HG03025 (cell line): ENCODE results near the gene CYP8B1.
A peak's percentile ranks its signal among the peaks of the same experiment; 100 is the strongest.
"Not testable (repeated sequence)": the region's sequence is repeated elsewhere in the genome, so short reads cannot be mapped to it uniquely, and the experiment has no call there.

Experiments
- ATAC-seq: cut with Tn5 transposase; IDR thresholded peaks from one replicate; pipeline ENCODE4 v1.9.1; 2021; ENCODE audit warnings: mild to moderate bottlenecking, moderate library complexity; ENCODE audit not compliant: unreplicated experiment, low FRiP score

CYP8B1 gene

GRCh38 chr3:42887084-42887483 is 11.4 kb upstream of the CYP8B1 start:
- no peak for ATAC-seq

GRCh38 chr3:42886294-42886822 is 10.7 kb upstream of the CYP8B1 start:
- no peak for ATAC-seq

DNA sequence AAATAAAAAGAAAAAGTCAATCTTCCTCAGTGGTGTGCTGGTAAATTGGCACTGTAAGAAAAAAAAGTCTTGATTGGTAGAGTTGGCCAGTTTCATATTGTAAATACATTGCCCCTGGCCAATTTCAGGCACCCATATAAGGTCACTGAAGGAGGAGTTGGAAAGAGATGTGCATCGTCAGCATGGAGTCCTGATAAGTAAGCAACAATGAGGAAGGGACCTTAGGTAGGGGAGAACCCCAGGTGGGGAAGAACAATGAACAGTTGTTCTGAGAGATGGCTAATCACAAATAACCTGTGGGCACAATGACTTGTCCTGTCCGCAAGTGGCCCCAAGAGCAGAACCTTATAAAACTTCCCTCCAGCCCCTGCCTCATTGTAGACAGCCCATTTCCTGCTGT is 8.6 kb upstream of the CYP8B1 start:
- no peak for ATAC-seq

DNA sequence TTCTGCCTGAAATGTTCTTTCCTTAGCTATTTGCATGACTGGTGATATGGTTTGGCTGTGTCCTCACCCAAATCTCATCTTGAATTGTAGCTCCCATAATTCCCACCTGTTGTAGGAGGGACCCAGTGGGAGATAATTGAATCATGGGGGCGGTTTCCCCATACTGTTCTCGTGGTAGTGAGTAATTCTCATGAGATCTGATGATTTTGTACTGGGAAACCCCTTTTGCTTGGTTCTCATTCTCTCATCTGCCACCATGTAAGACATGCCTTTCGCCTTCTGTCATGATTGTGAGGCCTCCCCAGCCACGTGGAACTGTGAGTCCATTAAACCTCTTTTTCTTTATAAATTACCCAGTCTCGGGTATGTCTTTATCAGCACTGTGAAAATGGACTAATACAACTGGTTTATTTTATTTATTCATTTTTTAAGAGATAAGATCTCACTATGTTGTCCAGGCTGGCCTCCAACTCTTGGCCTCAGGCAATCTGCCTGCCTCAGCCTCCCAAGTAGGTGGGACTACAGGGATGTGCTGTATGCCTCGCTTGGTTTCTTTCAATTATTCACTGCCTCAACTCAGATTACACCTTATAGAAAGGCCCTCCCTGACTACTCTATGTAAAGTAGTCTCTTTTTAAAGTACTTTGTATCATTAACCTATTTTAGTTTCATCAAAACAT is 7.7 kb upstream of the CYP8B1 start:
- ATAC-seq: not testable (repeated sequence)

DNA sequence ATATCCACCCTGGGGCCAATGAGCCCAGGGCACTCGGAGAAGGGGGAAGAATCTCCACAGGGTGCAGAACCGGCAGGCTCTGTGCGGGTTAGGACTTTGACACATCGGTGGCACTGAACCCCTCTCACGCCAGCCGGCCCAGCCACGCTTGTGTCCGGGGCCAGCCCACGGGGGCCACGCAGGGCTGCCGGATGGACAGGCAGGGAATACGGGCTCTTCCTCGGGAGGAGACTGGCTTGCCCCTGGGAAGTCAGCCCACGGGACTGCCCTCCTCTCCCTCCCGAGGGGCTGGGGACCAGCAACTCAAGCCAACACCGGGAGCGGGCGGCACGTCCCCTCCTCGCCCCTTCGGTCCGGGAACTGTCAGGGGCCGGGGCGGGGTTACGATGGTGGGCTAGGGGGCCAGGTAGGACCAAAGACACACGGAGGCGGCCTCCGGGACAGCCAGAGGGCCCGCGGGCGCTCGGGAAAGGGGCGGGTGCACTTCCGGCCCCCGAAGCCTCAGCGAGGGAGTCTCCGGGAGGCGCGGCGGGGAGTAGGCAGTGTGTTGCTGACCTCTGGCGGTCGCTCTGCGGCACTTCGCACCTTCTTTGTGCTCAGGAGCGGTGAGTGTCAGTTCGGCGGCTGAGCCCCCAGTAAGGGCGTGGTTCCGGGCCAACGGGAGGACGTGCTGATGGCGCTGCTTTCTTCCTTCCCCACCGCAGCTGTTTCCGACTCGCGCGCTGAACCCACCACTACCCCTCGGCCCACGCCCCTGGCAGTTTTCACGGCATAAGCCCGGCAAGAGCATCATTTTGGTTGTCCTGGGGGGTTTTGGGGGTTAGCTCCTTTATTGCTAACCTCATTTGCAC is 5.1 kb upstream of the CYP8B1 start:
- peak; percentile 96 for ATAC-seq

GRCh38 chr3:42880183-42880582 is 4.5 kb upstream of the CYP8B1 start:
- ATAC-seq: no peak

GRCh38 chr3:42877881-42878280 is 2.2 kb upstream of the CYP8B1 start:
- no peak for ATAC-seq

GRCh38 chr3:42876940-42877720 is 1.5 kb upstream of the CYP8B1 start:
- ATAC-seq: no peak

DNA sequence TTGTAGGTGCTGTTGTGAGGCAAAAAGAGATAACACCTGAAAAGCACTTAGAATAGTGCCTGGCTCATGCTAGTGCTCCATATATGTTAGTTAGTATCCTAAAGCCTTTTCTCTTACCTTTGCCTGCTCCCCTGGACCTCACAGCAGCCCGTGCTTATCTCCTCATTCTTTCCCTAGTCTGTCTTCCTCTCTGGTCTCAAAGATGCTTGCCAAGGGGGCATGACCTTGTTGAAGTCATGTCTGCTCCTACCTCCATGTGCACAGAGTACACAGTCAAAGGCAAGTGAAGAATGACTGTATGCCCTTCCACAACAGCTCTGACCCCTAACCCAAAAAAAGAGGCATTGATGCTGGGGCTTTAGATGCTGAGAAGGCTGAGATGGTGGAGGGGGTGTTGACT is 722 bp upstream of the CYP8B1 start:
- no peak for ATAC-seq

DNA sequence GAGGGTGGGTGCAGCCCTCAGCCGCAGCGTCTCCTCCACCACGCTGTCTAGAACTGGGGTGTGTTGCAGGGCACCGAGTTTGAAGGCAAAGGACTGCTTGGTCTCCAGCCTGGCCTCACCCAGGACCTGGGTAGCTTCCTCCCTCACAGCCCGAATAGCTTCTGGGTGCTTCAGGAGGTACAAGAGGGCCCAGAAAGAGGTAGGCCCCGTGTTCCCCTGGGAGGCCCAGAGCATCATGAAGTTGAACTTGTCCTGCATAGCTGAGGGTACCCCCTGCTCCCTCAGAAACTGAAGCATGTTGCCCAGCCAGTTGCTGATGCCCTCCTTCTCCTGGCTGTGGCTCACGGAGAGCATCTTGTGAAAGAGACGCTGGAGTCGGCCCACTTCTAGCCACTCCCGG is 930 bp downstream of the CYP8B1 start:
- ATAC-seq: no peak

DNA sequence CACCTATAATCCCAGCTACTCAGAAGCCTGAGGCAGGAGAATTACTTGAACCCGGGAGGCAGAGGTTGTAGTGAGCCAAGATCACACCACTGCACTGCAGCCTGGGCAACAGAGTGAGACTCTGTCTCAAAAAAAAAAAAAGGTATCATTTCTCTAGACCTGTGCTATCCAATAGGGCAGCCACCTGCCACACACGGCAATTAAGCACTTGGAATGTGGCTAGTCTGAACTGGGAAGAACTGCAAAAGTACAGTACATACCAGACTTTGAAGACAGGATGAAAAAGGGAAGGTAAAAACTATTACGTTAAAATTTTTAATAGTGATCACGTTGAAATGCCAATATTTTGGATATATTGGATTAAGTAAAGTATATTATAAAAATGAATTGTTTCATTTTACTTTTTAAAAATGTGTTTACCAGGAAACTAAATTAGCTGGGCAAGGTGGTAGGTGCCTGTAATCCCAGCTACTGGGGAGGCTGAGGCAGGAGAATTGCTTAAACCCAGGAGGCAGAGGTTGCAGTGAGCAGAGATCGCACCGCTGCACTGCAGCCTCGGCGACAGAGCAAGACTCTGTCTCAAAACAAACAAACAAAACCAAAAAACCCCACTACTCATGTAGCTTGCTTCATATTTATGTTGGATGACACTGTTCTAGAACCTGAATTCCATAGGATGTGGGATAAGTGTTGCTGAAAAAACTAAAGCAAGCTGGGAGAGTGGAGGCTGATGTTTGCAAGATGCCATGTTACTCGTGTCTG is 2.3 kb downstream of the CYP8B1 start:
- no peak for ATAC-seq

GRCh38 chr3:42872718-42873117 is 3.0 kb downstream of the CYP8B1 start:
- no peak for ATAC-seq

DNA sequence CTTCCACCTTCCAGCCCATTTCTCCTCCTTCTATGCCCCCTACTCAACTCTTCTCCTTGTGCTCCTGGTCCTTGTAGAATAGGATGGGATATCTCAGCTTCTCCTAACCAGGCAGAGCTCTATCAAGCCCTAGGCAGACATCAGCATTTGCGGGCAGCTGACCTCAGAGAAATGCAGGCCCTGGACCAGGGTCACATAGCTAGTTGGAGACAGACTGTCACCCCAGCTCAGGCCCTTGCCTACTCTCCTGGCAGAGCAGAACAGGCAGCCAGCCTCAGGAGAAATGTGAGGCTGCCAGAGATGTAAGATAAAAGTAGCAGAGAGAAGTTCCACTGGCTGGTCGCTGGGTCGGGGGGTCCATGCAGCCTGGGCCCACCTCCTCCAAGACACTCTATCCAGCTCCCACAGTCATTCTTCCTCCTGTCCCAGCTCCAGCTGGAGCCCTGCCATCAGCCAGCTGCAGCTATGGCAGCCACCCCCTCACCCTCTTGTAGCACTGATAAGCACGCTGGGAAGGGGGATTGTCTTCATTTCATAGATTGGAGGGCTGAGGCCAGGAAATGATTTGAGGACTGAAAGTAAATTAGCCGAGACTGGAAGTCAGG is 4.0 kb downstream of the CYP8B1 start:
- no peak for ATAC-seq

DNA sequence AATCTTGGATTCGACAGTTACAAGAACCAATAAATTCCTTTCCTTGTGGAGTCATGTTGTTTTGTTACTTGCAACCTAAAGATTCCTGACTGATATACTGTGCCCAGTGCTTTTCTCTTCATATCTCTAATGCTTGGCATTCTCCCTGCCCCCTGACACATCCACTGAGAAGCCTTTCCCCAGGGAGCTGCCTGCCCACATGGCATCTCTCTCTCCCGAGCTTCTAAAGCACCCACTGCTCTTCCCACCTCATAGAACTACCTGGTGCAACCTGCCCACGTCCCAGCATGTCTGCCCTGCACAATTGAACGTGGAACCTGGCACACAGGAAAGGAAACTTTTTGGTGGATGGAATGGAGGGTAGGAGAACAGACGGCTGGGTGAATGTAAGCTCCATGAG is 6.8 kb downstream of the CYP8B1 start:
- no peak for ATAC-seq

DNA sequence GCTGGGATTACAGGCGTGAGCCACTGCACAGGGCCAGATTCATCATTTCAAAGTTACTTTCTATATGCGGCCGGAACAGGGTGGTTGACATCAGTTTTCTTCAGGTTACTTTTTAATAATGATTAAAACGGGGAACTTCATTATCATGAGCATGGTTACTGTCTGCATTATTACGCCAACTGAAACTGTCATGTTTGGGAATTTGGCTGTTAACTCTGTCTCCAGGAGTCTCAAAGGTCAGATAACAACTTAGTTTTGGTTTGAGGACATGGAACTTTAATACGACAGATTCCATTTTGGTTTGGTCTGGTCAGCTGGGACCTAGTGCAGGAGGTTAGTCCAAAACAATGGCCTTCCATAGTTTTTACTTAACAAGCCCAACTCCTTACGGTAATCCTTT is 8.5 kb downstream of the CYP8B1 start:
- ATAC-seq: no peak

DNA sequence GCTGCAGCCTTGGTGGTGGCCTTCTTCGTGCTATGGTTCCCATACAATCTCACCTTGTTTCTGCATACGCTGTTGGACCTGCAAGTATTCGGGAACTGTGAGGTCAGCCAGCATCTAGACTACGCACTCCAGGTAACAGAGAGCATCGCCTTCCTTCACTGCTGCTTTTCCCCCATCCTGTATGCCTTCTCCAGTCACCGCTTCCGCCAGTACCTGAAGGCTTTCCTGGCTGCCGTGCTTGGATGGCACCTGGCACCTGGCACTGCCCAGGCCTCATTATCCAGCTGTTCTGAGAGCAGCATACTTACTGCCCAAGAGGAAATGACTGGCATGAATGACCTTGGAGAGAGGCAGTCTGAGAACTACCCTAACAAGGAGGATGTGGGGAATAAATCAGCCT is 10.4 kb downstream of the CYP8B1 start:
- no peak for ATAC-seq

DNA sequence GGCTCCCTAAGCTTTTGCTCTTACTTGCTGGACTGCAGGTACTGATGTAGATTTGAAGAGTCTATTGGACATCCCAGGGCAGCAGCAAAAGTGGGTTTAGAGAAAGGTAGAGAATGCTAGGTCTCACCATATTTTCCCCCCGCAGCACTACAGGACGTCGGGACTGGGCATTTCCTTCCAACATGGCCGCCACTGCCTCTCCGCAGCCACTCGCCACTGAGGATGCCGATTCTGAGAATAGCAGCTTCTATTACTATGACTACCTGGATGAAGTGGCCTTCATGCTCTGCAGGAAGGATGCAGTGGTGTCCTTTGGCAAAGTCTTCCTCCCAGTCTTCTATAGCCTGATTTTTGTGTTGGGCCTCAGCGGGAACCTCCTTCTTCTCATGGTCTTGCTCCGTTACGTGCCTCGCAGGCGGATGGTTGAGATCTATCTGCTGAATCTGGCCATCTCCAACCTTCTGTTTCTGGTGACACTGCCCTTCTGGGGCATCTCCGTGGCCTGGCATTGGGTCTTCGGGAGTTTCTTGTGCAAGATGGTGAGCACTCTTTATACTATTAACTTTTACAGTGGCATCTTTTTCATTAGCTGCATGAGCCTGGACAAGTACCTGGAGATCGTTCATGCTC is 11.2 kb downstream of the CYP8B1 start:
- ATAC-seq: no peak

- no peak for ATAC-seq
These were observed 19.1 kb downstream of the CYP8B1 start for GRCh38 chr3:42856544-42856943.

GRCh38 chr3:42855547-42856380 is 19.9 kb downstream of the CYP8B1 start:
- ATAC-seq: no peak
